HepG2 (cell line): Measurements from ENCODE around the gene NXPE4. TPM values are rescaled to one million over a fixed set of nuclear protein-coding genes. Genes with fewer than 3 reads are reported as not detected.

Source experiments
- ATAC-seq: fragments of 200-7000 bp; cut with Tn5 transposase; 3 replicates; pipeline ENCODE4 v1.9.1; 2020; ENCODE audit warnings: mild to moderate bottlenecking, moderate library complexity
- BruUV-seq: library from RNA; stranded (reverse); fragments of 400-500 nt; replicated peaks from 2 replicates; lab custom pipeline; 2021; lab: Mats Ljungman, UMichigan
- CTCF ChIA-PET: fragments of 300-600 bp; formaldehyde crosslinking; extraction: SDS; loops from one replicate; lab custom pipeline; 2021; ENCODE audit warnings: low total read pairs, inconsistent platforms, low intra/inter-chr PET ratio; lab: Yijun Ruan, JAX
- POLR2A ChIA-PET: fragments of 350-600 bp; sonication (Branson Sonifier 250); formaldehyde crosslinking; loops from one replicate; lab custom pipeline; 2020; ENCODE audit warnings: antibody characterized with exemption, inconsistent platforms; lab: Yijun Ruan, JAX
- DNase-seq: peaks from one replicate; pipeline ENCODE4 v3.0.0-alpha.2; 2015; ENCODE audit warnings: low spot score
- FAIRE-seq: peaks from 3 replicates; lab custom pipeline; 2011; peaks lifted over from hg19 to GRCh38; lab: Jason Lieb, UNC
- H2AFZ ChIP-seq: one replicate; pipeline ENCODE4 v1.6.1; 2011; ENCODE audit warnings: low read length, inconsistent platforms
- H3K27ac ChIP-seq: fragments of 300-600 bp; 3 replicates; pipeline ENCODE4 v1.8.0; 2011; ENCODE audit warnings: mixed run types, mild to moderate bottlenecking, mixed read lengths, low read length, inconsistent platforms; ENCODE audit not compliant: insufficient read depth; ENCODE audit errors: extremely low read length
- H3K27me3 ChIP-seq, 2 experiments: fragments of 200-600 bp in 1 of 2; 2 replicates in 1 of 2; 3 replicates in 1 of 2; pipeline versions ENCODE4 v1.6.0 to v1.8.0; 2011; ENCODE audit warnings: low read length in 2 of 2, mild to moderate bottlenecking in 2 of 2, moderate library complexity in 2 of 2, inconsistent platforms in 1 of 2; ENCODE audit not compliant: insufficient read depth in 2 of 2, control insufficient read depth in 1 of 2
- H3K36me3 ChIP-seq, 2 experiments: fragments of 200-600 bp in 1 of 2; replicated peaks in 1 of 2; 2 replicates in 1 of 2; 3 replicates in 1 of 2; pipeline versions ENCODE4 v1.5.1 to v1.8.0; 2011; ENCODE audit warnings: low read length in 2 of 2, inconsistent platforms in 1 of 2; ENCODE audit not compliant: insufficient read depth in 2 of 2, control insufficient read depth in 1 of 2
- H3K4me1 ChIP-seq: 2 replicates; pipeline ENCODE4 v1.5.1; 2012; ENCODE audit warnings: low read length, inconsistent platforms; ENCODE audit not compliant: insufficient read depth
- H3K4me2 ChIP-seq: 2 replicates; pipeline ENCODE4 v1.6.0; 2011; ENCODE audit warnings: low read depth, low read length, inconsistent platforms
- H3K4me3 ChIP-seq, 3 experiments: fragments of 200-600 bp in 1 of 3; sonication (generic), shearing (Covaris generic) in 1 of 3; replicated peaks in 1 of 3; 2 replicates each; pipeline ENCODE4 v1.5.1; 2011 to 2016; ENCODE audit warnings: low read length in 3 of 3, inconsistent platforms in 2 of 3, low read depth in 2 of 3, mild to moderate bottlenecking in 2 of 3, control low read depth in 1 of 3, mixed read lengths in 1 of 3; ENCODE audit not compliant: insufficient read depth in 1 of 3
- H3K79me2 ChIP-seq: one replicate; pipeline ENCODE4 v1.6.1; 2011; ENCODE audit warnings: low read length, inconsistent platforms; ENCODE audit not compliant: insufficient read depth
- H3K9ac ChIP-seq: 2 replicates; pipeline ENCODE4 v1.6.0; 2011; ENCODE audit warnings: mild to moderate bottlenecking, low read depth, low read length, inconsistent platforms; ENCODE audit not compliant: insufficient read depth
- H3K9me3 ChIP-seq: 2 replicates; pipeline ENCODE4 v1.5.1; 2012; ENCODE audit warnings: mild to moderate bottlenecking, low read length
- H4K20me1 ChIP-seq: 2 replicates; pipeline ENCODE4 v1.6.0; 2011; ENCODE audit warnings: inconsistent platforms, mild to moderate bottlenecking, low read length, moderate library complexity; ENCODE audit not compliant: insufficient read depth
- ARNT ChIP-seq: fragments of 450-650 bp; IDR thresholded peaks from 2 replicates; pipeline ENCODE4 v1.6.1; 2017
- BCL6 ChIP-seq: IDR thresholded peaks from 2 replicates; pipeline ENCODE4 v1.6.1; 2016; ENCODE audit warnings: missing genetic modification reagents, missing compliant biosample characterization
- GLI4 ChIP-seq: sonication (generic); formaldehyde crosslinking; IDR thresholded peaks from 2 replicates; pipeline ENCODE4 v1.5.1; 2020; ENCODE audit warnings: missing genetic modification reagents, mild to moderate bottlenecking, moderate library complexity, borderline replicate concordance
- LCORL ChIP-seq, 2 experiments: fragments of 450-650 bp in 1 of 2; sonication (generic) in 1 of 2; formaldehyde crosslinking in 1 of 2; IDR thresholded peaks; 2 replicates each; pipeline versions ENCODE4 v1.5.0 to v1.6.1; 2017 to 2020; ENCODE audit warnings: antibody characterized with exemption in 1 of 2, missing genetic modification reagents in 1 of 2
- NR2F2 ChIP-seq: IDR thresholded peaks from 2 replicates; pipeline ENCODE4 v1.6.1; 2012; ENCODE audit warnings: low read depth, inconsistent platforms, borderline replicate concordance
- RBM39 ChIP-seq: fragments of 200-400 bp; formaldehyde crosslinking; IDR thresholded peaks from one replicate; pipeline ENCODE4 v1.6.1; 2018; ENCODE audit warnings: antibody characterized with exemption, mild to moderate bottlenecking, low read depth, low read length; ENCODE audit not compliant: poor library complexity, severe bottlenecking
- SAP130 ChIP-seq: IDR thresholded peaks from 2 replicates; pipeline ENCODE4 v1.6.1; 2016; ENCODE audit warnings: low read depth
- TOPORS ChIP-seq: sonication (generic); formaldehyde crosslinking; IDR thresholded peaks from 2 replicates; pipeline ENCODE4 v1.8.0; 2023; ENCODE audit warnings: mild to moderate bottlenecking, missing genetic modification reagents
- TSC22D2 ChIP-seq: sonication (generic); formaldehyde crosslinking; IDR thresholded peaks from 2 replicates; pipeline ENCODE4 v1.5.1; 2020; ENCODE audit warnings: missing genetic modification reagents, mild to moderate bottlenecking, borderline replicate concordance
- XBP1 ChIP-seq: sonication (generic); formaldehyde crosslinking; IDR thresholded peaks from 2 replicates; pipeline ENCODE4 v1.5.0; 2020; ENCODE audit warnings: missing genetic modification reagents
- ZBTB38 ChIP-seq: sonication (generic); formaldehyde crosslinking; IDR thresholded peaks from 2 replicates; pipeline ENCODE4 v1.5.1; 2020; ENCODE audit warnings: mild to moderate bottlenecking, missing genetic modification reagents
- ZFP1 ChIP-seq: IDR thresholded peaks from 2 replicates; pipeline ENCODE4 v1.6.1; 2016
- ZNF10 ChIP-seq: sonication (generic); formaldehyde crosslinking; IDR thresholded peaks from 2 replicates; pipeline ENCODE4 v1.4.0; 2020; ENCODE audit warnings: mild to moderate bottlenecking, low read depth, missing genetic modification reagents, borderline replicate concordance
- ZNF160 ChIP-seq: sonication (generic); formaldehyde crosslinking; IDR thresholded peaks from 2 replicates; pipeline ENCODE4 v1.8.0; 2022; ENCODE audit warnings: mild to moderate bottlenecking, inconsistent platforms, missing genetic modification reagents
- ZNF256 ChIP-seq: sonication (generic); formaldehyde crosslinking; conservative IDR thresholded peaks from 2 replicates; pipeline ENCODE4 v1.4.0; 2020; ENCODE audit warnings: missing genetic modification reagents
- ZNF775 ChIP-seq: sonication (generic); formaldehyde crosslinking; IDR thresholded peaks from 2 replicates; pipeline ENCODE4 v1.4.0; 2020; ENCODE audit warnings: missing genetic modification reagents, mild to moderate bottlenecking, moderate library complexity, borderline replicate concordance
- WGBS: methylation state at CpG from one replicate; pipeline ENCODE4 v1.1.6; 2017; ENCODE audit warnings: low lambda C conversion rate; 5-methylcytosine and 5-hydroxymethylcytosine counted together
- in situ Hi-C: cut with HindIII; loops from 2 replicates; pipeline ENCODE4 v1.10.0; 2017; ENCODE audit warnings: low pct_unique_long_range_greater_than_20kb; ENCODE audit not compliant: extremely low pct_ligation_motif_present
- intact Hi-C: fragments of 100-400 bp; cut with micrococcal nuclease; formaldehyde crosslinking; loops from one replicate; pipeline ENCODE4 v1.10.0; 2022; ENCODE audit not compliant: unreplicated experiment
- polyA plus RNA-seq, 8 experiments: library from polyadenylated mRNA; depleted of rRNA in 3 of 8; stranded (reverse) in 7 of 8; unstranded in 1 of 8; fragments of >200 nt; fragmentation: Illumina TruSeq in 4 of 8; extraction: Trizol in 4 of 8; gene quantifications; 2 replicates each; pipeline versions ENCODE4 v1.2.1 to v1.2.3, GENCODE V29; 2011 to 2016; ENCODE audit warnings: low read depth in 4 of 8, missing spikeins in 1 of 8, mixed read lengths in 1 of 8; ENCODE audit not compliant: insufficient read depth in 1 of 8
- total RNA-seq, 5 experiments: library from RNA; depleted of rRNA; stranded (reverse); fragments of >200 nt; fragmentation: Illumina TruSeq; extraction: Trizol; gene quantifications; 2 replicates each; pipeline ENCODE4 v1.2.3, GENCODE V29; 2016; ENCODE audit warnings: low read depth in 1 of 5
- TF ChIP-seq, protein P1 (sequence below): sonication (generic); formaldehyde crosslinking; IDR thresholded peaks from 2 replicates; pipeline ENCODE4 v1.4.0; 2020; ENCODE audit warnings: mild to moderate bottlenecking, missing genetic modification reagents, borderline replicate concordance
- TF ChIP-seq, protein P2 (sequence below): IDR thresholded peaks from 2 replicates; pipeline ENCODE4 v1.6.1; 2016; ENCODE audit warnings: mild to moderate bottlenecking

NXPE4 gene
- total and polyA plus RNA-seq, 2 of the 13 experiments (the other 11 are each of a cell fraction or from before 2014, with no cell fraction given): not detected

DNA sequence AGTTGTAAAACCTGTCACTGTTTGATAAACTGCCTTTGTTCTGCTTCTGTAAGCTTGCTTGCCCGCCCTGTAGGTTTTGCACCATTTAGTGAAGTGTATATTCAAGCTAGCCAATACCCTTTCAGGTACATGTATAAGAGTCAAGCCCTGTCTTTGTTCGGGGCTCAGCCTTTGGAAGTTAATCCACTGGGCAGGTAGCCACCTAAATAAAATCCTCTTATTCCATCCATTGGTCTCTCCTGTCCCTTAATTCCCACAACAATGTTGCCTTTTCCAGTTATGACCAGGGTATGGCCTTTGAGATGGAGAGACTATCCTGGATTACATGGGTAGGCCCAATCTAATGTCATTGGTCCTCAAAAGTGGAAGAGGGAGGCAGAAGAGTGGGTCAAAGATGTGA, 69.9 kb downstream of the NXPE4 start:
- intact Hi-C loops: no loop called here

DNA sequence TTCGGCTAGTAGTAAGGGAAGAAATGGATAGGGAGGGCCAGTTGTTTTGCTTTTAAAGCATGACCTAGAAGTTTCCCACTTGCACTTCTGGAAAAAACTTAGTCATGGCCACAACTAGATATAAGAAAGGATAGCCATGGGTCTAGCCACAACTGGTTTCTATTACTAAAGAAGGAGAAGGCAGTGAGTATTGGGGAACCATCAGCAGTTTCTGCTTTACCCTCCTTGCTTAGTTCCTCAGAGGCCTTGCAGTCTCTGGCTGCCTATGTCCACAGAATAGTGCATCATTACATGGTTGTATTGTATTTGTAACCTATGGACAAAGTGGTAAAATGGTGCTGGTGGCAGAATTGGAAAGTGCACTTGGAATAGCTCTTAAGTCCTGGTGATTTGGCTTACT, 71.5 kb downstream of the NXPE4 start:
- POLR2A ChIA-PET: no interaction called here
- no peak overlapping the region for H3K27ac ChIP-seq
- H3K36me3 ChIP-seq: no peaks in the 10 kb centered on the region
- no peaks in the 10 kb centered on the region for H4K20me1 ChIP-seq
- H3K4me3 ChIP-seq: no peak overlapping the region
- H3K4me1 ChIP-seq: no peaks in the 10 kb centered on the region
- no peak for DNase-seq
- H2AFZ ChIP-seq: no peak overlapping the region
- WGBS: 0% methylated on average over 1 of the region's 1 CpG
- ATAC-seq: no peak
- H3K9me3 ChIP-seq: peaks cover 9% of the 10 kb centered on the region; the same call in 1 of the 2 replicates
- no peaks in the 10 kb centered on the region for H3K79me2 ChIP-seq
- no peak overlapping the region for H3K9ac ChIP-seq
- H3K4me2 ChIP-seq: no peak overlapping the region
- in situ Hi-C loops: no loop called here
- H3K27me3 ChIP-seq: no peaks in the 10 kb centered on the region
- CTCF ChIA-PET: no interaction called here
- BruUV-seq: no TSS peak
- intact Hi-C loops: no loop called here
- no peak for FAIRE-seq
- TF ChIP-seq SAP130 (CRISPR knock-in tag) (no peak), GLI4 (no peak), ZNF775 (CRISPR knock-in tag) (no peak), BCL6 (no peak), TSC22D2 (no peak), ZNF10 (no peak), RBM39 (no peak), TOPORS (CRISPR knock-in tag) (no peak), NR2F2 (no peak), ZNF160 (CRISPR knock-in tag) (no peak), ZNF256 (CRISPR knock-in tag) (no peak), LCORL (IDR thresholded peaks at IDR 0.05) (no peak), LCORL (CRISPR knock-in tag; IDR thresholded peaks at IDR 0.05) (no peak), ZFP1 (CRISPR knock-in tag) (no peak)
- TF ChIP-seq, protein P1, sequence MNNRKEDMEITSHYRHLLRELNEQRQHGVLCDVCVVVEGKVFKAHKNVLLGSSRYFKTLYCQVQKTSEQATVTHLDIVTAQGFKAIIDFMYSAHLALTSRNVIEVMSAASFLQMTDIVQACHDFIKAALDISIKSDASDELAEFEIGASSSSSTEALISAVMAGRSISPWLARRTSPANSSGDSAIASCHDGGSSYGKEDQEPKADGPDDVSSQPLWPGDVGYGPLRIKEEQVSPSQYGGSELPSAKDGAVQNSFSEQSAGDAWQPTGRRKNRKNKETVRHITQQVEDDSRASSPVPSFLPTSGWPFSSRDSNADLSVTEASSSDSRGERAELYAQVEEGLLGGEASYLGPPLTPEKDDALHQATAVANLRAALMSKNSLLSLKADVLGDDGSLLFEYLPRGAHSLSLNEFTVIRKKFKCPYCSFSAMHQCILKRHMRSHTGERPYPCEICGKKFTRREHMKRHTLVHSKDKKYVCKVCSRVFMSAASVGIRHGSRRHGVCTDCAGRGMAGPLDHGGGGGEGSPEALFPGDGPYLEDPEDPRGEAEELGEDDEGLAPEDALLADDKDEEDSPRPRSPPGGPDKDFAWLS: no peak

More for the DNA sequence above, 69.9 kb downstream of the NXPE4 start:
- Histone ChIP-seq H3K9ac (no peak overlapping the region), H2AFZ (no peak overlapping the region), H3K4me2 (no peak overlapping the region), H4K20me1 (no peaks in the 10 kb centered on the region)
- TF ChIP-seq ZBTB38 (CRISPR knock-in tag): no peak
- TF ChIP-seq XBP1 (CRISPR knock-in tag): no peak
- no peak for TF ChIP-seq ARNT
- TF ChIP-seq, protein P2, sequence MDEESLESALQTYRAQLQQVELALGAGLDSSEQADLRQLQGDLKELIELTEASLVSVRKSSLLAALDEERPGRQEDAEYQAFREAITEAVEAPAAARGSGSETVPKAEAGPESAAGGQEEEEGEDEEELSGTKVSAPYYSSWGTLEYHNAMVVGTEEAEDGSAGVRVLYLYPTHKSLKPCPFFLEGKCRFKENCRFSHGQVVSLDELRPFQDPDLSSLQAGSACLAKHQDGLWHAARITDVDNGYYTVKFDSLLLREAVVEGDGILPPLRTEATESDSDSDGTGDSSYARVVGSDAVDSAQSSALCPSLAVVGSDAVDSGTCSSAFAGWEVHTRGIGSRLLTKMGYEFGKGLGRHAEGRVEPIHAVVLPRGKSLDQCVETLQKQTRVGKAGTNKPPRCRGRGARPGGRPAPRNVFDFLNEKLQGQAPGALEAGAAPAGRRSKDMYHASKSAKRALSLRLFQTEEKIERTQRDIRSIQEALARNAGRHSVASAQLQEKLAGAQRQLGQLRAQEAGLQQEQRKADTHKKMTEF (CRISPR knock-in tag): no peak
- TF ChIP-seq, all 625 proteins: peak for 0
- H3K4me1 ChIP-seq: no peaks in the 10 kb centered on the region
- DNase-seq (no peak), ATAC-seq (no peak), FAIRE-seq (no peak)
- WGBS: 0% methylated on average over 2 of the region's 2 CpGs
- no peaks in the 10 kb centered on the region for H3K36me3 ChIP-seq
- no TSS peak for BruUV-seq
- no peaks in the 10 kb centered on the region for H3K79me2 ChIP-seq
- H3K4me3 ChIP-seq: no peak overlapping the region
- in situ Hi-C loops: no loop called here
- peaks cover 9% of the 10 kb centered on the region; the same call in 1 of the 2 replicates for H3K9me3 ChIP-seq
- ChIA-PET CTCF (no interaction called here), POLR2A (no interaction called here)
- no peaks in the 10 kb centered on the region for H3K27me3 ChIP-seq
- no peak overlapping the region for H3K27ac ChIP-seq
